Heart left ventricle (tissue), 16 donors: ENCODE data around the gene ACSL3. TPM values are rescaled to one million over a fixed set of nuclear protein-coding genes. Genes with fewer than 3 reads are reported as not detected.

Experiments
- ATAC-seq, 4 donors: fragments of 200-7000 bp; cut with Tn5 transposase; one replicate each; pipeline ENCODE4 v1.9.1; 2020 to 2022; ENCODE audit warnings: moderate library complexity in 4 of 4, mild to moderate bottlenecking in 3 of 4, moderate number of reproducible peaks in 1 of 4
- DNase-seq, 5 donors: peaks; one replicate each; pipeline ENCODE4 v3.0.0-alpha.2; 2020
- H3K27ac ChIP-seq, 12 donors: fragments of 200-600 bp; sonication (generic) in 4 of 12; one replicate each; pipeline versions ENCODE4 v1.5.0 to v1.8.0; 2016 to 2022; ENCODE audit warnings: mild to moderate bottlenecking in 2 of 12
- H3K27me3 ChIP-seq, 9 donors: fragments of 200-600 bp; sonication (generic) in 2 of 9; one replicate each; pipeline versions ENCODE4 v1.5.1 to v1.8.0; 2016 to 2022; ENCODE audit warnings: mild to moderate bottlenecking in 3 of 9
- H3K36me3 ChIP-seq, 9 donors: fragments of 200-600 bp; sonication (generic) in 2 of 9; one replicate each; pipeline versions ENCODE4 v1.5.0 to v1.8.0; 2018 to 2022; ENCODE audit warnings: mild to moderate bottlenecking in 2 of 9
- H3K4me1 ChIP-seq, 12 donors: fragments of 200-600 bp; sonication (generic) in 4 of 12; one replicate each; pipeline versions ENCODE4 v1.5.0 to v1.8.0; 2016 to 2022; ENCODE audit warnings: mild to moderate bottlenecking in 3 of 12
- H3K4me3 ChIP-seq, 12 donors: fragments of 200-600 bp; sonication (generic) in 4 of 12; one replicate each; pipeline versions ENCODE4 v1.5.0 to v1.8.0; 2017 to 2022; ENCODE audit warnings: mild to moderate bottlenecking in 9 of 12, moderate library complexity in 4 of 12
- H3K9me3 ChIP-seq, 12 donors: fragments of 200-600 bp; sonication (generic) in 4 of 12; one replicate each; pipeline versions ENCODE4 v1.5.0 to v1.8.0; 2016 to 2022; ENCODE audit warnings: mild to moderate bottlenecking in 1 of 12
- POLR2A ChIP-seq, 2 donors: fragments of 450-650 bp; IDR thresholded peaks; one replicate each; pipeline ENCODE4 v1.6.1; 2017; ENCODE audit warnings: antibody characterized with exemption in 2 of 2, mild to moderate bottlenecking in 2 of 2, moderate library complexity in 2 of 2
- WGBS, 4 donors: extraction: QIAGEN DNeasy Blood & Tissue Kit in 2 of 4; methylation state at CpG; one replicate each; pipeline versions ENCODE4 v1.1.5 to v1.1.7; 2013 to 2018; 5-methylcytosine and 5-hydroxymethylcytosine counted together
- intact Hi-C, 10 donors: fragments of 100-400 bp; cut with DNase I; formaldehyde crosslinking; loops; one replicate each; pipeline versions ENCODE4 v1.11.1 to v1.14.2; 2022
- polyA plus RNA-seq, 2 donors: library from polyadenylated mRNA; stranded (reverse); fragments of 200-250 nt; gene quantifications; one replicate each; pipeline ENCODE4 v1.2.3, GENCODE V29; 2013
- total RNA-seq, 9 donors: library from RNA; depleted of rRNA in 2 of 9; stranded (reverse); fragments of >200 nt in 2 of 9; fragmentation: NEBNext Ultra II Directional in 3 of 9; extraction: Animal tissue kit (Norgen Biotek cat#: 25700) in 3 of 9; gene quantifications; one replicate each; pipeline versions ENCODE4 v1.1.0 to v1.2.4, GENCODE V29; 2016 to 2023
- TF ChIP-seq, protein P1 (sequence below), 12 donors: fragments of 200-600 bp; sonication (generic) in 4 of 12; IDR thresholded peaks; one replicate each; pipeline versions ENCODE4 v1.5.0 to v1.8.0; 2018 to 2022; ENCODE audit warnings: antibody characterized with exemption in 12 of 12, mild to moderate bottlenecking in 5 of 12
- donor health status: ischemic (EF 13 %, LVEDD 7.1; RV severe dilation, severe dysfunction).
- donor health status: healthy with polysubstance abuse.
- donor health status: DM: no; HTN: yes; CAD: no.
- donor health status: DM: no; HTN: no; CAD: no.
- donor health status: ischemic (EF 25% LVEDD 6.9; RV normal size, moderate dysfunction).
- donor health status: ischemic (EF 25% LVEDD 5.7; RV mildly dilated, moderate dysfunction).
- donor health status: healthy.
- donor health status: DM: yes; HTN: yes; CAD: no.
- donor health status: ischemic (EF 35%, LVEDD 5.7; RV mildly dilated, moderate dysfunction).
- donor health status: nonischemic (EF 11% LVEDD 7.7; RV severe dilation, severe dysfunction).
- donor health status: DM: yes; HTN: yes; CAD: no.
- donor health status: PGD.
- donor health status: ischemic (EF 29% LVEDD 5.4; RV normal size, mild dysfunction).
- donor health status: nonischemic (EF 23%, LVEDD 6.1; RV moderate dilation, normal function).

The ACSL3 gene
- total and polyA plus RNA-seq, 11 donors = 12.0 to 56.8 (median 51.9) TPM

GRCh38 chr2:222928335-222928734 lies 67.5 kb downstream of the ACSL3 start:
- intact Hi-C loops = no loop called here
- ATAC-seq (no peak), DNase-seq (no peak)
- no peaks in the 10 kb centered on the region for H3K27me3 ChIP-seq
- TF ChIP-seq, protein P1, sequence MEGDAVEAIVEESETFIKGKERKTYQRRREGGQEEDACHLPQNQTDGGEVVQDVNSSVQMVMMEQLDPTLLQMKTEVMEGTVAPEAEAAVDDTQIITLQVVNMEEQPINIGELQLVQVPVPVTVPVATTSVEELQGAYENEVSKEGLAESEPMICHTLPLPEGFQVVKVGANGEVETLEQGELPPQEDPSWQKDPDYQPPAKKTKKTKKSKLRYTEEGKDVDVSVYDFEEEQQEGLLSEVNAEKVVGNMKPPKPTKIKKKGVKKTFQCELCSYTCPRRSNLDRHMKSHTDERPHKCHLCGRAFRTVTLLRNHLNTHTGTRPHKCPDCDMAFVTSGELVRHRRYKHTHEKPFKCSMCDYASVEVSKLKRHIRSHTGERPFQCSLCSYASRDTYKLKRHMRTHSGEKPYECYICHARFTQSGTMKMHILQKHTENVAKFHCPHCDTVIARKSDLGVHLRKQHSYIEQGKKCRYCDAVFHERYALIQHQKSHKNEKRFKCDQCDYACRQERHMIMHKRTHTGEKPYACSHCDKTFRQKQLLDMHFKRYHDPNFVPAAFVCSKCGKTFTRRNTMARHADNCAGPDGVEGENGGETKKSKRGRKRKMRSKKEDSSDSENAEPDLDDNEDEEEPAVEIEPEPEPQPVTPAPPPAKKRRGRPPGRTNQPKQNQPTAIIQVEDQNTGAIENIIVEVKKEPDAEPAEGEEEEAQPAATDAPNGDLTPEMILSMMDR (IDR thresholded peaks at IDR 0.05) = no peak
- TF ChIP-seq POLR2A (IDR thresholded peaks at IDR 0.05) = no peak
- H3K4me3 ChIP-seq = no peak overlapping the region
- peaks cover 0 to 91% (median 65%) of the 10 kb centered on the region in 9 donors for H3K36me3 ChIP-seq
- H3K27ac ChIP-seq = no peak overlapping the region
- H3K9me3 ChIP-seq = no peaks in the 10 kb centered on the region
- 92 to 95% (median 94%) methylated on average over 6 of the region's 6 CpGs for WGBS, 4 donors
- H3K4me1 ChIP-seq = no peaks in the 10 kb centered on the region

- 75 to 91% (median 82%) methylated on average over 2 of the region's 2 CpGs for WGBS, 4 donors
- TF ChIP-seq, protein P1 (IDR thresholded peaks at IDR 0.05) = no peak
- no peak for TF ChIP-seq POLR2A (IDR thresholded peaks at IDR 0.05)
- no peaks in the 10 kb centered on the region for H3K9me3 ChIP-seq
- H3K4me1 ChIP-seq = no peaks in the 10 kb centered on the region
- intact Hi-C loops = no loop called here
- no peaks in the 10 kb centered on the region for H3K27me3 ChIP-seq
- H3K4me3 ChIP-seq = no peak overlapping the region
- H3K27ac ChIP-seq = no peak overlapping the region
- peak in 2 of 4 donors; percentile 38 to 53 for ATAC-seq
- DNase-seq = no peak
- peaks cover 0 to 91% (median 67%) of the 10 kb centered on the region in 9 donors for H3K36me3 ChIP-seq
Observed at GRCh38 chr2:222930862-222931261, 70.0 kb downstream of the ACSL3 start.

DNA sequence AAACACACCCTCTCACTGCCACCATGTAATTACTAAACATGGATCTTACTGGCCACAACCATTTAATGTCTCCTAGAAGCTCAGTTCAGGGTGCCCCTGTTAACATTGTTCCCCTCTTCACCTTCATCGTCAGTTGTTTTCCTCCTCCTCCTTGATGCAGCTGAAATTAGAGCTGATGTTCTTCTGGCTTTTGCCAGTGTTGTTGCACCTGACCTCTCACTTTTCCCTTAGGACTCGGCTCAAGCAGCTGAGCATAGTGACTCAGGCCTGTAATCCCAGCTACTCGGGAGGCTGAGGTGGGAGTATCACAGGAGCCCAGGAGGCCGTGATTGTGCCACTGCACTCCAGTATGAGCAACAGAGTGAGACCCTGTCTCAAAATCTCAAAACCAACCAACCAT lies 70.8 kb downstream of the ACSL3 start:
- Histone ChIP-seq H3K27ac (no peak overlapping the region), H3K36me3 (peaks cover 0 to 92% (median 73%) of the 10 kb centered on the region in 9 donors), H3K4me3 (no peak overlapping the region), H3K4me1 (no peaks in the 10 kb centered on the region), H3K27me3 (no peaks in the 10 kb centered on the region), H3K9me3 (peaks cover 0 to 2% (median 0%) of the 10 kb centered on the region in 12 donors)
- no peak for TF ChIP-seq POLR2A (IDR thresholded peaks at IDR 0.05)
- TF ChIP-seq, protein P1 (IDR thresholded peaks at IDR 0.05) = no peak
- no peak for DNase-seq
- WGBS, 4 donors = 94 to 98% (median 94%) methylated on average over 4 of the region's 4 CpGs
- intact Hi-C loops = no loop called here
- no peak for ATAC-seq

DNA sequence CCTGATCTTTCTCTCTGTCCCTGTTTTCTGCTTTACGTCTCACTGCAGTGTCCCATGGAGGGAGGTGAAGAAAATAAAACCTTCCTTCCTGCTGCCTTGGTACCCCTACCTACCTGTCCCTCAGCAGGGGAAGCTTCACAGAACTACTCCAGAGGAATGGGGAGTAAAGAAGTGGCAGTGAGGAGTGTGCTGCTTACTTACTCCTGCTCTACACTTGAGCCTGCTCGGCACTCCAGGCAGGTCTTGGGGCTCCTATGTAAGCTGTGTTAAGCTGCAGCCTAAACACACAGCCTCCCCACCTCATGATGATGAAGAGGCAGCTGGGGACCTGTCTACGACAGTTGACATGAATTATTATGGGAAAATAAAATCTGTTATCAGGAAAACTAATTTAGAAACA lies 72.6 kb downstream of the ACSL3 start:
- H3K27ac ChIP-seq = no peak overlapping the region
- ATAC-seq = no peak
- 87 to 95% (median 94%) methylated on average over 3 of the region's 3 CpGs for WGBS, 4 donors
- TF ChIP-seq POLR2A (IDR thresholded peaks at IDR 0.05) = no peak
- TF ChIP-seq, protein P1 (IDR thresholded peaks at IDR 0.05) = no peak
- no peaks in the 10 kb centered on the region for H3K27me3 ChIP-seq
- H3K4me1 ChIP-seq = no peaks in the 10 kb centered on the region
- H3K9me3 ChIP-seq = peaks cover 0 to 18% (median 11%) of the 10 kb centered on the region in 12 donors
- intact Hi-C loops = no loop called here
- no peak for DNase-seq
- H3K36me3 ChIP-seq = peaks cover 0 to 90% (median 66%) of the 10 kb centered on the region in 9 donors
- H3K4me3 ChIP-seq = no peak overlapping the region
